HG02981 (cell line): ENCODE data around the gene MYL12B.

Source experiments
- ATAC-seq: cut with Tn5 transposase; IDR thresholded peaks from one replicate; pipeline ENCODE4 v1.9.1; 2021; ENCODE audit warnings: mild to moderate bottlenecking, moderate library complexity; ENCODE audit not compliant: unreplicated experiment

Gene MYL12B

DNA sequence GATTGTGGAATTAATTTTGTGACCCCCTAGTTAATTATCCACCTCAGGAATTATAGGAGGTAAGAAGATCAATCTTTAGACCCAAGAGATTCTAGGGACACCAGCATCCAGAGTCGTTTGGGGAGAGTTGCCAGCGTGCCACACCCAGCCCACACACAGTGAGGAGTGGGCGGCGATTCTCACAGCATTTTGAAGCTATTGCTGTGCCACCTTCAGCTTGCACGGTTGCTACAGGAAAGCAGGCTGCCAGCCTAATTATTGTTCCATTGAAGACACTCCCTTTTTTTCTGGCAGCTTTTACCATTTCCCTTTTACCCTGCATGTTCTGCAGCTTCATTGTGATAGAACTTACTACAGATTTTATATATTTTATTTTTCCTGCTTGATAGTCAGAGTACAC, 27.5 kb upstream of the MYL12B start:
- no peak for ATAC-seq

DNA sequence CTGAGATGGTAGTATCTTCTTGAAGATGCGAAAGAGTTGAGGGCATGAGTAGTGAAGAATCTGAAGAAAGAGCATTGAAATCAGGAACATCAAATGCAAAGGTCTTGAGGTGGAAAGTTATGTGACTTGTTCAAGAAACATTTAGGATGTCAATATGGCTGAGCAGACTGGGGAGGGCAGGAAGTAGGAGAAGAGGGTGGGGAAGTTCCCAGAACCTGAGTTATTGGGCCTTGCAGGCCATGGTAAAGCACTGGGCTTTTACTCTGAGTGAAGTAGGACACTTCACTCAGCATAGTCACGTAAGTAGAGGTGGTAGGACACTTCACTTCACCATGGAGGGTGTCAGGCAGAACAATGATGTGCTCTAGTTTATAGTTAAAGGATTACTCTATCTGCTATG, 26.1 kb upstream of the MYL12B start:
- ATAC-seq: no peak

- ATAC-seq: no peak
These were observed 25.5 kb upstream of the MYL12B start for GRCh38 chr18:3236470-3236869.

DNA sequence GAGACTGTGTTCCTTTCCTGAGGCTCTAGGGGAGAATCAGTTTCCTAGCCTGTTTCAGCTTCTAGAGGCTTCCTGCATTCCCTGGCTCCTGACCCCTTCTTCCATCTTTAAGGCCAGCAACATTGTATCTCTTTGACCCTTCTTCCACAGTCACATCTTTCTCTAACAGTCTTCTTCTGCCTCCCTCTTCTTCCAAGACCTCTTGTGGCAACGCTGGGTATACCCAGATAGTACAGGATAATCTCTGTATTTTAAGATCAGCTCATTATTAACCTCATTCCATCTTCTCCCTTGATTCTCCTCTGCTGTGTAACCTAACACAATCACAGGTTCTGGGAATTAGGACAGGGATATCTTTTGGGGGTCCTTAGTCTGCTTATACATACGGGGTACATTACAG, 23.2 kb upstream of the MYL12B start:
- no peak for ATAC-seq

GRCh38 chr18:3245185-3245564, 16.8 kb upstream of the MYL12B start:
- ATAC-seq: no peak

- peak; percentile 47 for ATAC-seq
These were observed 15.9 kb upstream of the MYL12B start for GRCh38 chr18:3245853-3246634.

DNA sequence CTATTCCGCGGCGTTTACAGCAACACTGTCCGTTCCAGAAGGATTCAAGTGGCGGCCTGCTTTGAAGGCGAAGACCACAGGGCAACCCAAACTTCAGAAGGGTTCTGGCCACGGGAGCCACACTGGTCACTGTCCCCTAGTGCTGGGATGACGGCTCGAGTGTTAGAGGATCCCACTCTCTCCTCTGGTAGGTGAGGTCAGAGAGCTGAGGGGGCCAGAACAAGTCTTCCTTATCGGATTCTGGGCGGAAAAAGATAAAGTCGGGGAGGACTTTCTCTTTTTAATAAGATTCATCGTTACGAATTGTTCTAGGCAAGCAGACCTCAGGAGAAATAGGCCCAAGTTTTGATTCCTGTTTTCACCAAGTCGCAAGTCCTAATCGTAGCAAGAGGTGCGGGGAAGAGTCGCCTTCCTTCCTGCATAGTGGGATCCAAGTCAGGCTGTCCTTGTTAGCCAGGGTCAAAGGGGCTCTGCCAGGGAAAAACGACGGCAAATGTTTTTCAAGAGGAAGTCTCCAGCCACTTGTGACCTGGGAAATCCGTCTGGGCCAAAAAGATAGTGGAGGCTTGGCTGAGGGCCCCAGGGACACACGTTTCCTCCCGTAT, 15.2 kb upstream of the MYL12B start:
- ATAC-seq: no peak

DNA sequence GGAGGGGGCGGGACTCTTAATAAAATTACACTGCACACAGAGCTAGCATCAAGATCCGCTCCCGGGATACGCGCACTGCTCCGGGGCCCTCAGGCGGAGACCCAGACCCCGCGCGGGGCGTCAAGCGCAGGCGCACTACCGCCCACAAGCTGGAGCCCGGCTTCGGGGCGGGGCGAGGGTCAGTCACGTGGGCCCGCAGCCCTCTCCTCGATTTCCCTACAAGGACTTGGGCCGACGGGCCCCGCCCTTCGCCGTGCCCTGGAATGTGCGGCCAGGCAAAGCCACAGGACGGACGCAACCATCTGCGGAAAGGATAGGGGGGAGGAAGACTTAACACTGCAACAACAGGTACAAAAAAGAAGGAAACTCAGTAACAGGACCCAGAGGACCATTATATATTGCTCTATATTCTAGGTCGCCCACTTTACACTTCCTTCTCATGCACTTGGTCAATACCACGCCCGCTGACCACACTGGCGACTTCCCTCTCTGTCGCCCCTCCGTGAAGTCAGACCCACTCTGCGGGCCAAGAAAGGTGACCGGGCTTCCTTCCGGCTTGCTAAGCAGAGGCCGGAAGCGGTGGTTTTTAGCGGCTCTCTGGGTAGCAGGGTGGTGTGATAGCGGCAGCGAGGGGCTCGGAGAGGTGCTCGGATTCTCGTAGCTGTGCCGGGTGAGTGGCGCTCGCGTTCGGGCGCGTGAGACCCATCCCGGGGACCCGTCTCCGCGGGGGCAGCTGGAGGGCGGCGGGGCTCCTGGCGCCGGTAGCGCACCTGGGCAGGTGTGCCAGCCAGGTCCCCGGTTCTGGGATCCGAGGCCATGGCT, 14.5 kb upstream of the MYL12B start, which contains the start of gene MYL12A:
MYL12A (plus strand) TSS at position 562 of the 822 bp plus-strand sequence. CDS start 5,447 bp downstream, outside the sequence.
- peak; percentile 80 for ATAC-seq

GRCh38 chr18:3248062-3248657, 13.8 kb upstream of the MYL12B start:
- no peak for ATAC-seq

DNA sequence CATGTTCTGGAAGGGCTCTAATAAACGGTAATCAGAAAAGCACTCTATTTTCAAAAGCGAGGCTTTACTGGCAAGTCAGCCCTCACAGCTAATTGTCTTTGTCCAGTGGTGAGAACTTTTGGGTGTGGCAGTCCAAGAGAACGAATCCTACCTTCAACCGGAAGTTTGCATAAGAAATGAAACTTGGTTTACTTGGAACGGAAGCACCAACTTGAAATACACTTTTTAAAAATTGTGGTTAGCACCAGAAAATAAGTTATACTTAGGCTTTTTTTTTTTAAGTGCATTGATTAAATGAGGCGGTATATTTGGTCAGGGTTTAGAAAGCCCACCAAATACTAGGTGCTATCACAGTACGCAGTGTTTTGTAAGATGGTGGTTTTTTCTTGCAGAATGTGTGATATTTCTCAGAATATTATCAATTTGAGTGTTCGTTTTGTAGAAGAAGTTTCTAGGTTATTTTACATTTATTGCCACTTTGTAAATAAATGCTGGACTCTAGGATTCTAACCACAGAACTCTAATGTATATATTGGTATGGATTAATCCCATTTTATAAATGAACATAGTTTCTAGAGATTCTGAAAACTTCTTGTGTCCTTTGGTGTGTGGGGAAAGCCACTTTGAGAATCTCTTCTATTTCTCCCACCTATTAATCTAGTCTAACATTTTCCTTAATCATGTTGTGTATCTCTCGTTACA, 13.1 kb upstream of the MYL12B start:
- ATAC-seq: no peak

DNA sequence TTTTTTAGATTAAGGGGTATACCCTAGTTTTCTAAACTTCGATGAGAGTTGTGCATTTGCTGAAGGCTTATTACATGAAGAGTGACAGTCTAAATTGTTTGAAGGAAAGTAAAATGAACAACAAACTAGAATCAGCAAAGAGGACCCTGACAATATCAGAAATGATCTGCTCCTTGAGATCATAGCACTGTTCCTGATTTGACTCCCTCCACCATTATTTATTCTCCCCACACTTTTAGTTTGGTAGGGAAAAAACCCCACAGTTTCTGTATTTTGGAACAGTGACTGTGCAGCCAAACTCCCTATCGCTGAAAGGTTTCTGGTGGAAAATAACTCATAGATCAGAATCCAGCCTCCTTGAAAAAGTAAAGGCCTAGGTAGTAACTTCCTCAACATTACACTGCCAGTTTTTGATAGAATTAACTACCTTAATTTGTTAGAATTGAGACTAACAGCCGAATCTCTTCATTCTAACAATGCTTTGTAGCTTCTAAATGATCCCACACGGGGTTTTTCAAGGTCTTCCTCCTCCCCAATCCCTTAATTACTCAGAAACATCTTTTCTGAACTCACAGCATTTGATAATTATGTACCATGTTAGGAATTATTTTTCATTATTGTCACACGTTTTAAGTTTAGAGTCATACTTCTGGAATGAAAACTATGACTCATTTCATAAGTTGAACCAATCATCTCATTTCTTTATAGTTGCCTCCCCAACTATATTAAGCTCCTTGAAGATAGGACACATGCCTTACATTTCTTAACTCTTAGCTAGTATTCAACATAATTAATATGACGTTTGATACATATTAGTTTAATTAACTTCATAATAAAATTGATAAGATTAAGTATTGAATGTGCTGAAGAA, 11.5 kb upstream of the MYL12B start:
- ATAC-seq: no peak

GRCh38 chr18:3251249-3251962, 10.5 kb upstream of the MYL12B start:
- ATAC-seq: no peak

DNA sequence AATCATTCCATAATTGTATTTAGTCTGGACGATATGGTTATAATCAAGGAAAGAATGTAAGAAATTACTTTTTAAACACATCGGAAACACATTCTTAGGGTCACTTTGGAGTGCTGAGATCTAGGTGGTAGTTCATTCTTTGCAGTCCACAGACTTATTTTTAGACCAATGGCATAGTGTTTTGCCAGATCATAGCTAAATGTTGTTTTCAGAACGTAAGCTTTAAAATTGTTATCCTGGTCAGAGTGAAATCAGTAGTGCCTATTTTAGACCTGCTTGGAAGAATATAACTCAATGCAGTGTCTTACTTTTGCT, 10.0 kb upstream of the MYL12B start:
- ATAC-seq: no peak

- no peak for ATAC-seq
These were observed 9.1 kb upstream of the MYL12B start for GRCh38 chr18:3252843-3253242.

GRCh38 chr18:3254725-3255124, 7.2 kb upstream of the MYL12B start:
- ATAC-seq: no peak

- ATAC-seq: no peak
These were observed 6.2 kb upstream of the MYL12B start for GRCh38 chr18:3255611-3256165.

DNA sequence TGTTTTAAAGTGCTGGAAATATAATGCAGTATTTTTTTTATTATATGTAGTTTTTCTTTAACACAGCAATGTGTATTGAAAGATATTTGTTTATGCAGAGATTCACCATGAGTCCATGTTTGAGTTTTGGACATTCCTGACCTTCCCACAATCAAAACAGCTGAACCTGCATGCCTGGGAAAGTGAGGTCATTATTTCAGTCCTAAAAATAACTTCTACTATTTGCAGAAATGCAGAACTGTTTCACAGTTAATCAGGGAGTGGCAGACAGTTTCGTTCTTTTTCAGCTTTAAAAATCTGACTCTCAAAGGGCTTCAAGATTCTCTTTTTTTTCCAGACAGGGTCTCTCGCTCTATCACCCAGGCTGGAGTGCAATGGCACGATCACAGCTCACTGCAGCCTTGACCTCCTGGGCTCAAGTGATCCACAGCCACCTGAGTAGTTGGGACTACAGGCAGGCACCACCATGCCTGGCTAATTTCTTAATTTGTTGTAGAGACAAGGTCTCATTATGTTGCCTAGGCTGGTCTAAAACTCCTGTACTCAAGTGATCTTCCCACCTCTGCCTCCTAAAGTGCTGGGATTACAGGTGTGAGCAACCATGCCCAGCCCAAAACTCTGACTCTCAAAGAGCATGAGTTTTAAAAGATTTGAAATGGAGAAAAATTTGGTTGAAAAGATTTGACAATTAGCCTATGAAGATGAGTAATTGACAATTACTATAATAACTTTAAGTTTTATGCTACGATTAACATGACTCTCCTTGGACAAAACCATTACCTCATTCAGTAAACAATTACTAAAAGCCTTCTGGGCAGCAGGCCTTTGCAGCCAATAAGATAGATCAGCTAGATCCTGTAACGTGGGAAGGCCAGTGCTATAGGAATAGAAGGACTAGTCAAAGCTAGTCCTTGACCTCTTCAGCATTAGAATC, 5.0 kb upstream of the MYL12B start:
- no peak for ATAC-seq

- ATAC-seq: no peak
These were observed 4.3 kb upstream of the MYL12B start for GRCh38 chr18:3257627-3258120.
